Measurements from ENCODE around the gene CDH9.

The CDH9 gene, protein sequence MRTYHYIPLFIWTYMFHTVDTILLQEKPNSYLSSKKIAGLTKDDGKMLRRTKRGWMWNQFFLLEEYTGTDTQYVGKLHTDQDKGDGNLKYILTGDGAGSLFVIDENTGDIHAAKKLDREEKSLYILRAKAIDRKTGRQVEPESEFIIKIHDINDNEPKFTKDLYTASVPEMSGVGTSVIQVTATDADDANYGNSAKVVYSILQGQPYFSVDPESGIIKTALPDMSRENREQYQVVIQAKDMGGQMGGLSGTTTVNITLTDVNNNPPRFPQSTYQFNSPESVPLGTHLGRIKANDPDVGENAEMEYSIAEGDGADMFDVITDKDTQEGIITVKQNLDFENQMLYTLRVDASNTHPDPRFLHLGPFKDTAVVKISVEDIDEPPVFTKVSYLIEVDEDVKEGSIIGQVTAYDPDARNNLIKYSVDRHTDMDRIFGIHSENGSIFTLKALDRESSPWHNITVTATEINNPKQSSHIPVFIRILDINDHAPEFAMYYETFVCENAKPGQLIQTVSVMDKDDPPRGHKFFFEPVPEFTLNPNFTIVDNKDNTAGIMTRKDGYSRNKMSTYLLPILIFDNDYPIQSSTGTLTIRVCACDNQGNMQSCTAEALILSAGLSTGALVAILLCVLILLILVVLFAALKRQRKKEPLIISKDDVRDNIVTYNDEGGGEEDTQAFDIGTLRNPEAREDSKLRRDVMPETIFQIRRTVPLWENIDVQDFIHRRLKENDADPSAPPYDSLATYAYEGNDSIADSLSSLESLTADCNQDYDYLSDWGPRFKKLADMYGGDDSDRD

DNA sequence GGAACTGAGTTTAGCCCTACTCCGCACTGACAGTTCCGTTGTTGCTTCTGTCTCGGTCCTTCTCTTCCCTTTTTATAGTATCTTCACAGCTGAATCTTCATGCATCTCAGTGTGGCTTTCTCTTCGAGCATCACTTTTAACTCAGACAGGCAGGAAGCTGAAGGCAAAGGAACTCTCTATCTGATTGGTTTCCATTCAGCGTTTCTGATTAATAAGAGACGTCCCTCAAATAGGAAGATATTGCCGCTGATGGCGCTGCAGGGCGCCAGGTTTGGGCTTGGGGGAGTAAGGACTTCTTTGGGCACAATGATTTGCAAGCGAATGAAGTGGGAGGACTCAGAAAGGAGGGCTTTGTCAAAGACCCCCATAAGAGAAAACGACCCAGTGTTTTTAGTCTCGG is at the start of gene CDH9:
TSS of gene CDH9 (minus strand) at position 111 of the 400 bp plus-strand sequence. CDS start 50,253 bp downstream, outside the sequence.
- no peaks in the 10 kb centered on the region for H3K9me3 ChIP-seq (ENCODE audit: control insufficient read depth, low read length)
- H3K9ac ChIP-seq: no peak within 1 kb of the TSS
- no peak within 1 kb of the TSS for H3K27ac ChIP-seq
- no peak within 1 kb of the TSS for H3K4me3 ChIP-seq (ENCODE audit: low read depth, low read length)
- no peak within 1 kb of the TSS for H3K4me2 ChIP-seq (ENCODE audit: low read length)
- H2AFZ ChIP-seq: no peak within 1 kb of the TSS
- no peak for TF ChIP-seq CTCF (IDR thresholded peaks at IDR 0.05)
- no peaks in the 10 kb centered on the region for H3K27me3 ChIP-seq (ENCODE audit: control insufficient read depth, insufficient read depth, low read length)
- no peaks in the 10 kb centered on the region for H3K4me1 ChIP-seq
- H3K36me3 ChIP-seq (ENCODE audit: control insufficient read depth, insufficient read depth, low read length): no peaks in the 10 kb centered on the region
- H3K79me2 ChIP-seq: no peaks in the 10 kb centered on the region

DNA sequence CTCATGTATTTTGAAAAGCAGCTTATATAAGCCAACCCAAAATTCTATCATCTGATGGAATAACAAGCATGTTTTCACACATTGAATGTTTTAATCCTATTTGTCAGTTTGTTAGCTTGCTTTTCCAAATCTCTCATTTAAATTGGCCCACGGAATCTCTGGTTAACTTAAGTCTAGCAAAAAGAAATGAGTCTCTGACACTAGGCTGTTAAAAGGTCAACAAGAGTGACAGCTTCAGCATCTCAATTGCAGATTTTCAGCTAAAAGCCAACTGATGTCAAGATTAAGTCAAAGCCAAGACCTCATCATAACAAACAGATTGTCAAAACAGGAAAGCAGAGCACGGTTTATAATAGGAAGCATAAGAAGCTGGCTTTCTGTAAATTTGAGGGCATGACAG is 49.4 kb upstream of the CDH9 start:
- no peak for TF ChIP-seq CTCF (IDR thresholded peaks at IDR 0.05)
- Histone ChIP-seq H3K27ac (no peak overlapping the region), H3K27me3 (ENCODE audit: control insufficient read depth, insufficient read depth, low read length) (no peaks in the 10 kb centered on the region), H3K36me3 (ENCODE audit: control insufficient read depth, insufficient read depth, low read length) (no peaks in the 10 kb centered on the region), H2AFZ (no peak overlapping the region), H3K4me3 (ENCODE audit: low read depth, low read length) (no peak overlapping the region), H3K9me3 (ENCODE audit: control insufficient read depth, low read length) (no peaks in the 10 kb centered on the region), H3K4me1 (no peaks in the 10 kb centered on the region), H3K4me2 (ENCODE audit: low read length) (no peak overlapping the region), H3K9ac (no peak overlapping the region), H3K79me2 (no peaks in the 10 kb centered on the region)

GRCh38 chr5:27083449-27084415 is 45.3 kb upstream of the CDH9 start:
- no peak for TF ChIP-seq CTCF (IDR thresholded peaks at IDR 0.05)
- H3K79me2 ChIP-seq: no peaks in the 10 kb centered on the region

GRCh38 chr5:27080147-27080546 is 41.8 kb upstream of the CDH9 start:
- no peak overlapping the region for H3K9ac ChIP-seq
- no peak overlapping the region for H2AFZ ChIP-seq
- no peaks in the 10 kb centered on the region for H3K36me3 ChIP-seq (ENCODE audit: control insufficient read depth, insufficient read depth, low read length)
- no peak for TF ChIP-seq CTCF (IDR thresholded peaks at IDR 0.05)
- no peak overlapping the region for H3K4me2 ChIP-seq (ENCODE audit: low read length)
- H3K4me3 ChIP-seq (ENCODE audit: low read depth, low read length): no peak overlapping the region
- no peaks in the 10 kb centered on the region for H3K9me3 ChIP-seq (ENCODE audit: control insufficient read depth, low read length)
- H3K4me1 ChIP-seq: no peaks in the 10 kb centered on the region
- H3K79me2 ChIP-seq: no peaks in the 10 kb centered on the region
- H3K27ac ChIP-seq: no peak overlapping the region
- H3K27me3 ChIP-seq (ENCODE audit: control insufficient read depth, insufficient read depth, low read length): no peaks in the 10 kb centered on the region

More at GRCh38 chr5:27083449-27084415, 45.3 kb upstream of the CDH9 start:
- no peak overlapping the region for H3K9ac ChIP-seq
- no peak overlapping the region for H3K4me2 ChIP-seq (ENCODE audit: low read length)
- H3K27me3 ChIP-seq (ENCODE audit: control insufficient read depth, insufficient read depth, low read length): no peaks in the 10 kb centered on the region
- H2AFZ ChIP-seq: no peak overlapping the region
- H3K27ac ChIP-seq: no peak overlapping the region
- H3K4me3 ChIP-seq (ENCODE audit: low read depth, low read length): no peak overlapping the region
- no peaks in the 10 kb centered on the region for H3K9me3 ChIP-seq (ENCODE audit: control insufficient read depth, low read length)
- H3K36me3 ChIP-seq (ENCODE audit: control insufficient read depth, insufficient read depth, low read length): no peaks in the 10 kb centered on the region
- H3K4me1 ChIP-seq: no peaks in the 10 kb centered on the region

All from parathyroid adenoma (tissue), 2 donors.